ENCODE measurements around the gene RAET1G.

The RAET1G gene

DNA sequence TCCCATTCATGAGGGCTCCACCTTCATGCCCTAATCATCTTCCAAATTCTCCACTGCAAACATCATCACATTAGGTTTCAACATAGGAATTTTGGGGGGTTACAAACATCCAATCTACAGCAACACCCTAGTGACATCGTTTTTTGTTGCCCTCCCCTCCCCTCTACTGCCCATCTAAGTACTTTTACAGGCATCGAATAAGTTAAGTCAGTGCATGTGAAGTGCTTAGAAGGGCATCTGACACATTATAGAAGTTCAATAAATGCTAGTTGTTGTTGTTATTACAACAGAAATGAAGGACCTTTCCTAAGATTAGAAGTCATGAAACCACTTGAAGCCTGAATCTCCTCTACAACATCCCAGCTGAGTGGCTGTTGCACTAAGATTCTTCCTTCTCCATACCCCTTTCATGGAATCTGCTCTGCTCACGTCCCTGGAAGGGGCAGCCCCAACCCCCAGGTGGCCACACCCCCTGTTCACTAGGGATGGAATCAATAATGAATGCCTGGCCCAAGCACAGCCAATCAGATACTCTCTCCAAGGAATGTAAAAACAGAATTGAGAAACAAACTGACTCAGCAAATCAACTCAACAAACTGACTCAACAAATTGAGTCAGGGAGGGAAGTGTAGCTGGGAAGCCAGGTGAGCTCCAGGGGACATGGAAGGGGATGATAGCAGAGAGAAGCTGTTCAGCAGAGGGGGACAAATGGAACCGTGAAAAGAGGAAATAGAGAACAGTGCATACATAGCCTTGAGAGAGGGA, 54.9 kb downstream of the RAET1G start:
- DNase-seq (ENCODE audit: low read depth, low spot score) = no peak
